ENCODE results near the gene GLI2.

GLI2 gene

GRCh38 chr2:120693121-120693520, 42.5 kb upstream of the GLI2 start:
- H3K4me3 ChIP-seq (ENCODE audit: low read depth, low read length): no peak overlapping the region
- no peak for TF ChIP-seq CTCF (IDR thresholded peaks at IDR 0.05; ENCODE audit: low read depth, low read length, missing control alignments)

GRCh38 chr2:120694034-120694433, 41.6 kb upstream of the GLI2 start:
- H3K4me3 ChIP-seq (ENCODE audit: low read depth, low read length): no peak overlapping the region
- DNase-seq (ENCODE audit: low read depth): no peak
- no peak for TF ChIP-seq CTCF (IDR thresholded peaks at IDR 0.05; ENCODE audit: low read depth, low read length, missing control alignments)

More at GRCh38 chr2:120693121-120693520, 42.5 kb upstream of the GLI2 start:
- DNase-seq (ENCODE audit: low read depth): no peak

GRCh38 chr2:120697471-120697870, 38.2 kb upstream of the GLI2 start:
- no peak for TF ChIP-seq CTCF (IDR thresholded peaks at IDR 0.05; ENCODE audit: low read depth, low read length, missing control alignments)
- no peak overlapping the region for H3K4me3 ChIP-seq (ENCODE audit: low read depth, low read length)
- DNase-seq (ENCODE audit: low read depth): no peak

- TF ChIP-seq CTCF (IDR thresholded peaks at IDR 0.05; ENCODE audit: low read depth, low read length, missing control alignments): no peak
- DNase-seq (ENCODE audit: low read depth): no peak
- H3K4me3 ChIP-seq (ENCODE audit: low read depth, low read length): no peak overlapping the region
These were observed 36.4 kb upstream of the GLI2 start for GRCh38 chr2:120699292-120699691.

- DNase-seq (ENCODE audit: low read depth): no peak
- TF ChIP-seq CTCF (IDR thresholded peaks at IDR 0.05; ENCODE audit: low read depth, low read length, missing control alignments): no peak
- H3K4me3 ChIP-seq (ENCODE audit: low read depth, low read length): no peak overlapping the region
These were observed 35.0 kb upstream of the GLI2 start for GRCh38 chr2:120700659-120701058.

- H3K4me3 ChIP-seq (ENCODE audit: low read depth, low read length): no peak overlapping the region
- DNase-seq (ENCODE audit: low read depth): no peak
- TF ChIP-seq CTCF (IDR thresholded peaks at IDR 0.05; ENCODE audit: low read depth, low read length, missing control alignments): no peak
These were observed 34.6 kb upstream of the GLI2 start for GRCh38 chr2:120701096-120701495.

GRCh38 chr2:120701499-120701898, 34.2 kb upstream of the GLI2 start:
- no peak for DNase-seq (ENCODE audit: low read depth)
- TF ChIP-seq CTCF (IDR thresholded peaks at IDR 0.05; ENCODE audit: low read depth, low read length, missing control alignments): no peak
- H3K4me3 ChIP-seq (ENCODE audit: low read depth, low read length): no peak overlapping the region

Measured in GM12864 (cell line).